NCI-H146 (cell line): ENCODE measurements around the gene LACTBL1.
"Not testable (repeated sequence)": the region's sequence is repeated elsewhere in the genome, so short reads cannot be mapped to it uniquely, and the experiment has no call there.

Source experiments
- DNase-seq: peaks from one replicate; lab custom pipeline; 2025; lab: John Stamatoyannopoulos, UW

The LACTBL1 gene

GRCh38 chr1:22976461-22977243 lies 4.0 kb upstream of the LACTBL1 start:
- DNase-seq = peak; percentile 82

- no peak for DNase-seq
Measured at GRCh38 chr1:22976127-22976460, 3.4 kb upstream of the LACTBL1 start.

- no peak for DNase-seq
Measured at GRCh38 chr1:22975694-22976093, 3.0 kb upstream of the LACTBL1 start.

- peak; percentile 67 for DNase-seq
Measured at GRCh38 chr1:22971611-22972405, 858 bp downstream of the LACTBL1 start.

- no peak for DNase-seq
Measured at GRCh38 chr1:22971161-22971560, 1.5 kb downstream of the LACTBL1 start.

GRCh38 chr1:22970096-22970495 lies 2.6 kb downstream of the LACTBL1 start:
- DNase-seq = no peak

GRCh38 chr1:22969304-22969709 lies 3.4 kb downstream of the LACTBL1 start:
- DNase-seq = peak; percentile 80

- DNase-seq = no peak
Measured at GRCh38 chr1:22967833-22968232, 4.8 kb downstream of the LACTBL1 start.

GRCh38 chr1:22966309-22966708 lies 6.4 kb downstream of the LACTBL1 start:
- no peak for DNase-seq

- no peak for DNase-seq
Measured at GRCh38 chr1:22963044-22963677, 9.5 kb downstream of the LACTBL1 start.

- no peak for DNase-seq
Measured at GRCh38 chr1:22962558-22962957, 10.1 kb downstream of the LACTBL1 start.

GRCh38 chr1:22959545-22960360 lies 12.9 kb downstream of the LACTBL1 start:
- no peak for DNase-seq

- no peak for DNase-seq
Measured at GRCh38 chr1:22958556-22958955, 14.1 kb downstream of the LACTBL1 start.

- no peak for DNase-seq
Measured at GRCh38 chr1:22957066-22957465, 15.6 kb downstream of the LACTBL1 start.

- no peak for DNase-seq
Measured at GRCh38 chr1:22955146-22955545, 17.5 kb downstream of the LACTBL1 start.

- no peak for DNase-seq
Measured at GRCh38 chr1:22953740-22954141, 18.9 kb downstream of the LACTBL1 start.

- DNase-seq = no peak
Measured at GRCh38 chr1:22953057-22953739, 19.5 kb downstream of the LACTBL1 start.

- DNase-seq = no peak
Measured at GRCh38 chr1:22952694-22953056, 20.0 kb downstream of the LACTBL1 start.

- no peak for DNase-seq
Measured at GRCh38 chr1:22951796-22952195, 20.9 kb downstream of the LACTBL1 start.

- no peak for DNase-seq
Measured at GRCh38 chr1:22949822-22950331, 22.8 kb downstream of the LACTBL1 start.

GRCh38 chr1:22945171-22945570 lies 27.5 kb downstream of the LACTBL1 start:
- not testable (repeated sequence) for DNase-seq
